ENCODE data around the gene CD2AP. TPM values are rescaled to one million over a fixed set of nuclear protein-coding genes. Genes with fewer than 3 reads are reported as not detected.
A peak's percentile ranks its signal among the peaks of the same experiment; 100 is the strongest.
"Not testable (repeated sequence)": the region's sequence is repeated elsewhere in the genome, so short reads cannot be mapped to it uniquely, and the experiment has no call there.

Gene CD2AP
- total and polyA plus RNA-seq, 4 donors, result 6.8 to 33.4 (median 22.2) TPM

DNA sequence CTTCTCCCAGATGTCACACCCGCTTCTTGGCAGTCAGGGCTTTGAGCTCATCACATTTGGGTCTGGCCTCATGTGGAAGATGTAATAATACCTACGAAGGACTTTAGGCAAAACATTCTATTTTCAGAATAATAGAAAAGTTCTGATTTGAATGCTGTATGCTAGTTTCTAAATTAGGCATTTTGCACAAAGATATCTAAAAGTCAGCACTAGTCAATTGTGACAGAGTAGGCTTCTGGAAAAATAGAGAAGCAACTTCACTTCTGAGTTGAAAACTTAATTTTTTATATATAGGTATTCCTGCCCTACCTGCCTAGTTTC is 38.3 kb upstream of the CD2AP start:
- H3K27me3 ChIP-seq (ENCODE audit: control insufficient read depth in 1 of 2, insufficient read depth in 2 of 2, low read length in 1 of 2), result no peaks in the 10 kb centered on the region
- no peak for ATAC-seq (ENCODE audit: low FRiP score)
- no peak overlapping the region for H3K4me3 ChIP-seq (ENCODE audit: low read length in 2 of 2)
- no peaks in the 10 kb centered on the region for H3K36me3 ChIP-seq (ENCODE audit: control insufficient read depth in 1 of 2, insufficient read depth in 2 of 2, low read length in 1 of 2)
- H3K27ac ChIP-seq (ENCODE audit: low read depth in 1 of 2, low read length in 2 of 2), result no peak overlapping the region
- no peaks in the 10 kb centered on the region for H3K9me3 ChIP-seq (ENCODE audit: control insufficient read depth, low read length)
- 76 to 77% methylated on average over 2 of the region's 2 CpGs for WGBS, 2 donors
- H3K4me1 ChIP-seq (ENCODE audit: control insufficient read depth in 1 of 2, insufficient read depth in 2 of 2, low read length in 2 of 2), result no peaks in the 10 kb centered on the region
- DNase-seq, result no peak
- intact Hi-C loops (cut with DNase I), result no loop called here

DNA sequence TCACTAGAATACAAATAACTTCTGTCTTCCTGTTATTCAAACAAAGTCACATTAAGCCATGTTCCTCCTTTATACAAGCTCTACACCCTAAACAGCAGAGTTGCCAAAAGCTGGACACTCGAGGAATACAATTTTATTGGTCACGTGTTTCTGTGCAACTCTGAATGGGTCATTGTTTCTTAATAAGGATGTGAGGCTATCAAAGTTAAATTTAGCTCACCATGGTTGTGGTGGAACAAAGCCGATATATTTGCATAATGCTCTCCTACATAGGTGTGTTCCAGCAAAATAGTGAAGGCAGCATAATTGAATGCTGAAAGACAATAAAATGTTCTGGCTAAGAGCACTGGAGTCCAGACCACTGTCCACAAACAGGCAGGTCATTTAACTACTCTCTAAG is 36.9 kb upstream of the CD2AP start:
- intact Hi-C loops (cut with DNase I), result no loop called here
- 63 to 68% methylated on average over 3 of the region's 3 CpGs for whole genome bisulfite sequencing, 2 donors
- H3K27me3 ChIP-seq (ENCODE audit: control insufficient read depth in 1 of 2, insufficient read depth in 2 of 2, low read length in 1 of 2), result no peaks in the 10 kb centered on the region
- H3K4me1 ChIP-seq (ENCODE audit: control insufficient read depth in 1 of 2, insufficient read depth in 2 of 2, low read length in 2 of 2), result no peaks in the 10 kb centered on the region
- no peak for DNase-seq
- H3K36me3 ChIP-seq (ENCODE audit: control insufficient read depth in 1 of 2, insufficient read depth in 2 of 2, low read length in 1 of 2), result no peaks in the 10 kb centered on the region
- no peak overlapping the region for H3K27ac ChIP-seq (ENCODE audit: low read depth in 1 of 2, low read length in 2 of 2)
- H3K9me3 ChIP-seq (ENCODE audit: control insufficient read depth, low read length), result no peaks in the 10 kb centered on the region
- ATAC-seq (ENCODE audit: low FRiP score), result peak; percentile 33
- no peak overlapping the region for H3K4me3 ChIP-seq (ENCODE audit: low read length in 2 of 2)

DNA sequence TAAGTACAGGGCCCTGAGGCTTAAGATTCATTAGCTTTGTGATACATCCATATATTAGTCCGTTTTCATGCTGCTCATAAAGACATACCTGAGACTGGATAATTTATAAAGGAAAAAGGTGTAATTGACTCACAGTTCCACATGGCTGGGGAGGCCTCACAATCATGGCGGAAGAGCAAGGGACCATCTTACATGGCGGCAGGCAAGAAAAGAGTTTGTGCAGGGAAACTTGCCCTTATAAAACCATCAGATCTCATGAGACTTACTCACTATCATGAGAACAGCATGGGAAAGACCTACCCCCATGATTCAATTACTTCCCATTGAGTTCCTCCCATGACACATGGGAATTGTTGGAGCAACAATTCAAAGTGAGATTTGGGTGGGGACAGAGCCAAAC is 32.6 kb upstream of the CD2AP start:
- intact Hi-C loops (cut with DNase I); H3K4me3 ChIP-seq (ENCODE audit: low read length in 2 of 2); H3K27ac ChIP-seq (ENCODE audit: low read depth in 1 of 2, low read length in 2 of 2); H3K36me3 ChIP-seq (ENCODE audit: control insufficient read depth in 1 of 2, insufficient read depth in 2 of 2, low read length in 1 of 2); ATAC-seq (ENCODE audit: low FRiP score); DNase-seq; H3K9me3 ChIP-seq (ENCODE audit: control insufficient read depth, low read length); H3K27me3 ChIP-seq (ENCODE audit: control insufficient read depth in 1 of 2, insufficient read depth in 2 of 2, low read length in 1 of 2); H3K4me1 ChIP-seq (ENCODE audit: control insufficient read depth in 1 of 2, insufficient read depth in 2 of 2, low read length in 2 of 2): not testable (repeated sequence)
- 92 to 96% methylated on average over 3 of the region's 3 CpGs for WGBS, 2 donors

DNA sequence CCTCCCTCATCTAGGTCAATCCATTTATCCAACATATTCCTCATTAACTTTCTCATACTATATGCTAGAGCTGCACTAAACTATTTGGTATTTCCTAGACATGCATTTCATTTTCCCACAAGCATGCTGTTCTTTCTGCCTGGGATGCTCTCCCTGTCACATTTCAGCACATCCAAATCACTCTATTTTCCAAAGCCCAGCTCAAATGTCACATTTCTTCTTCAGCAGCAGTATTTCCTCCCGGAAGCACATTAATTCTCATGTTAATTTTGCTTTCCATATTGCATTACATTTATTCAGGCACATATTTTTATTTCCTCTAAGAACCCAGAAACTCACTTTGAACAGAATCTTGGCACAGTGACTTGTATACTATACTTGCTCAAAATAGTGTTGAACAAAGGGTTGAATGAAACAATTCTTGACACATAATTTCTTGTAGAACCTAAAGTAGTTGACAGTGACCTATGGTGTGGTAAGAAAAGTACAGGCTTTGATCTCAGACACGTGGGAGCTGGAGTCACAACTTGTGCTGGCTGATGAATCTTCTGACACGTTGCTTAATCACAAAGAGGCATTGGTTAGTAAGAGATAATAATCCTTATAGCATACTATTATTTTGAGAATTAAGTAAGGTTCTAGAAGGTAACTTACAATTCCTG is 30.8 kb upstream of the CD2AP start:
- intact Hi-C loops (cut with DNase I), result no loop called here
- ATAC-seq (ENCODE audit: low FRiP score) (no peak), DNase-seq (no peak)
- H3K36me3 ChIP-seq (ENCODE audit: control insufficient read depth in 1 of 2, insufficient read depth in 2 of 2, low read length in 1 of 2), result no peaks in the 10 kb centered on the region
- WGBS, 2 donors, result 24 to 38% methylated on average over 3 of the region's 3 CpGs
- no peaks in the 10 kb centered on the region for H3K4me1 ChIP-seq (ENCODE audit: control insufficient read depth in 1 of 2, insufficient read depth in 2 of 2, low read length in 2 of 2)
- no peak overlapping the region for H3K4me3 ChIP-seq (ENCODE audit: low read length in 2 of 2)
- H3K27me3 ChIP-seq (ENCODE audit: control insufficient read depth in 1 of 2, insufficient read depth in 2 of 2, low read length in 1 of 2), result no peaks in the 10 kb centered on the region
- no peak overlapping the region for H3K27ac ChIP-seq (ENCODE audit: low read depth in 1 of 2, low read length in 2 of 2)
- H3K9me3 ChIP-seq (ENCODE audit: control insufficient read depth, low read length), result no peaks in the 10 kb centered on the region

DNA sequence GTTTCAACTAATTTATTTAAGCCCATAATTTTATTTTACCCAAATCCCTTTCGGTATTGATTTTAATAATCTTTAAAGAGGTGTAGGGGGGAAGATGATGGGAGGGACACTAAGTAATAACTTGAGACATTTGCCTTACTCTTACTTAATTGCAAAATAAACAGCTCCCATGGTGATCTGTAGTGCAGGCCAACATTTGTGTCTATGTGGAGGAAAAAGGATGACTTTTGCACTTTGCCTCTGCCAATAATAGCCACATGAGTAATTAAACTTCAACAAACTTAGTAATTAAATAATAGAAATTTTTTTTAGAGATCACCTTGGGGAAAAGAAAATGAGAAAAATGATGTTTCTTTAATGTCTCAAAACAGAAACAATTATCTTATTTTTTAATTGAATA is 29.9 kb upstream of the CD2AP start:
- WGBS, 2 donors, result 91 to 95% methylated on average over 1 of the region's 1 CpG
- Histone ChIP-seq H3K4me1 (ENCODE audit: control insufficient read depth in 1 of 2, insufficient read depth in 2 of 2, low read length in 2 of 2) (no peaks in the 10 kb centered on the region), H3K4me3 (ENCODE audit: low read length in 2 of 2) (no peak overlapping the region), H3K36me3 (ENCODE audit: control insufficient read depth in 1 of 2, insufficient read depth in 2 of 2, low read length in 1 of 2) (no peaks in the 10 kb centered on the region), H3K9me3 (ENCODE audit: control insufficient read depth, low read length) (no peaks in the 10 kb centered on the region), H3K27ac (ENCODE audit: low read depth in 1 of 2, low read length in 2 of 2) (no peak overlapping the region), H3K27me3 (ENCODE audit: control insufficient read depth in 1 of 2, insufficient read depth in 2 of 2, low read length in 1 of 2) (no peaks in the 10 kb centered on the region)
- intact Hi-C loops (cut with DNase I), result no loop called here
- ATAC-seq (ENCODE audit: low FRiP score) (no peak), DNase-seq (no peak)

DNA sequence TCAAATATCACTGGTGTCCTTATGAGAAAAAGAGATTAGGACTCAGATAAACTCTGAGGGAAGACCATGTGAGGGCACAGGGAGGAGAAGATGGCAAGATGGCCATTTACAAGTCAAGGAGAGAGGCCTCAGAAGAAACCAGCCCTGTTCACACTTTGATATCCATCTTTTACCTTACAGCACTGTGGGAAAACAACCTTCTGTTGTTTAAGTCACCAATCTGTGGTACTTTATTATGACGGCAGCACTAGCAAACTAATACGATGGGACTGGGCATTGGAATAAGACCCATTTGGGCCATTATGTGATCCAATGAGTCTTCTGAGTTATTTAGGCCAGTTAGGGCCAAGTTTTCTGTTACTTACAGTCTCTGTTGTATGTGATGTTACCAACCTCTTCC is 26.4 kb upstream of the CD2AP start:
- no peak for DNase-seq
- intact Hi-C loops (cut with DNase I), result no loop called here
- no peak overlapping the region for H3K4me3 ChIP-seq (ENCODE audit: low read length in 2 of 2)

DNA sequence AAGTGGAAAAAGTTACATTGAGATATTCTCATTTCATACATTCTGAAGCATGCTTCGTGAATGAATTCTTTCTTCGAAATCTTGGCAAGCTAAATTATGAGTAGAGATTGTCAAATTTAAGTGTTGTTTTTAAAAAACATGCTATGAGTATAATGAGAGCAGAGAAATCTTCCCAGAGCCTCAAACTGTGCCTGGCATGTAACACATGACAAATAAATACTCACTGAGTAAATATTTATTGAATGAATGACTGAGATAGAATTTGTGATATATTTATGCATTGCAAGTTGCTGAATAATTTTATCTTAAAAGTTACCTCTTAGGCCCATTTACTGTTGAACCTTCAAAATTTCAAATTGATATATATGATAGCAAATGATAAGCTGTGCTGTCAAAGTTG is 24.7 kb upstream of the CD2AP start:
- Histone ChIP-seq H3K36me3 (ENCODE audit: control insufficient read depth in 1 of 2, insufficient read depth in 2 of 2, low read length in 1 of 2) (no peaks in the 10 kb centered on the region), H3K27ac (ENCODE audit: low read depth in 1 of 2, low read length in 2 of 2) (no peak overlapping the region), H3K4me1 (ENCODE audit: control insufficient read depth in 1 of 2, insufficient read depth in 2 of 2, low read length in 2 of 2) (no peaks in the 10 kb centered on the region), H3K4me3 (ENCODE audit: low read length in 2 of 2) (no peak overlapping the region), H3K27me3 (ENCODE audit: control insufficient read depth in 1 of 2, insufficient read depth in 2 of 2, low read length in 1 of 2) (no peaks in the 10 kb centered on the region), H3K9me3 (ENCODE audit: control insufficient read depth, low read length) (no peaks in the 10 kb centered on the region)
- ATAC-seq (ENCODE audit: low FRiP score), result no peak
- no peak for DNase-seq
- 38 to 40% methylated on average over 2 of the region's 2 CpGs for WGBS, 2 donors
- intact Hi-C loops (cut with DNase I), result no loop called here

More for the DNA sequence above, 26.4 kb upstream of the CD2AP start:
- no peaks in the 10 kb centered on the region for H3K9me3 ChIP-seq (ENCODE audit: control insufficient read depth, low read length)
- H3K27ac ChIP-seq (ENCODE audit: low read depth in 1 of 2, low read length in 2 of 2), result no peak overlapping the region
- no peaks in the 10 kb centered on the region for H3K27me3 ChIP-seq (ENCODE audit: control insufficient read depth in 1 of 2, insufficient read depth in 2 of 2, low read length in 1 of 2)
- WGBS, 2 donors, result 96% methylated on average over 2 of the region's 2 CpGs
- H3K36me3 ChIP-seq (ENCODE audit: control insufficient read depth in 1 of 2, insufficient read depth in 2 of 2, low read length in 1 of 2), result no peaks in the 10 kb centered on the region
- H3K4me1 ChIP-seq (ENCODE audit: control insufficient read depth in 1 of 2, insufficient read depth in 2 of 2, low read length in 2 of 2), result no peaks in the 10 kb centered on the region
- ATAC-seq (ENCODE audit: low FRiP score), result no peak

DNA sequence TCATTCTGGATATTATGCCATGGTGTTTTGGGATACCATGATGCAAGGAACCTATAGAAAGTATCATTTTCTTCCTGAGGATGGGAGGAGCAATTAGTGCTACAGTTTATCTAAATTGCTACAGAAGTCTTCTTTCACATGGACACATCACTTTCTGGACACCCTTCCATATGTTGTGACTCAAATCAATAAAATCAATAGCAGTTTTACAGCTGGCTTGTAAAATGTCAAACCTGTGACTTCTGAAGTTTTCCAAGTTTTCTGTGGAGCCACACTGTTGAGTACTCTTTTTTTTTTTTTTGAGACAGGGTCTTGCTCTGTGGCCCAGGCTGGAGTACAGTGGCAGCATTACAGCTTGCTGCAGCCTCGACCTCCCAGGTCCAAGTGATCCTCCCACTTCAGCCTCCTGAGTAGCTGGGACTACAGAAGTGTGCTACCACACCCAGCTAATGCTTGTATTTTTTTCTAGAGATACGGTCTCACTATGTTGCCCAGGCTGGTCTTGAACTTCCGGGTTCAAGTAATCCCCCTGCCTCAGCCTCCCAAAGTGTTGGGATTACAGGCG is 24.1 kb upstream of the CD2AP start:
- DNase-seq (no peak), ATAC-seq (ENCODE audit: low FRiP score) (no peak)
- intact Hi-C loops (cut with DNase I), result no loop called here
- no peaks in the 10 kb centered on the region for H3K9me3 ChIP-seq (ENCODE audit: control insufficient read depth, low read length)
- 86 to 95% methylated on average over 4 of the region's 4 CpGs for WGBS, 2 donors
- H3K4me1 ChIP-seq (ENCODE audit: control insufficient read depth in 1 of 2, insufficient read depth in 2 of 2, low read length in 2 of 2), result no peaks in the 10 kb centered on the region
- no peak overlapping the region for H3K27ac ChIP-seq (ENCODE audit: low read depth in 1 of 2, low read length in 2 of 2)
- H3K36me3 ChIP-seq (ENCODE audit: control insufficient read depth in 1 of 2, insufficient read depth in 2 of 2, low read length in 1 of 2), result no peaks in the 10 kb centered on the region
- no peak overlapping the region for H3K4me3 ChIP-seq (ENCODE audit: low read length in 2 of 2)
- no peaks in the 10 kb centered on the region for H3K27me3 ChIP-seq (ENCODE audit: control insufficient read depth in 1 of 2, insufficient read depth in 2 of 2, low read length in 1 of 2)

DNA sequence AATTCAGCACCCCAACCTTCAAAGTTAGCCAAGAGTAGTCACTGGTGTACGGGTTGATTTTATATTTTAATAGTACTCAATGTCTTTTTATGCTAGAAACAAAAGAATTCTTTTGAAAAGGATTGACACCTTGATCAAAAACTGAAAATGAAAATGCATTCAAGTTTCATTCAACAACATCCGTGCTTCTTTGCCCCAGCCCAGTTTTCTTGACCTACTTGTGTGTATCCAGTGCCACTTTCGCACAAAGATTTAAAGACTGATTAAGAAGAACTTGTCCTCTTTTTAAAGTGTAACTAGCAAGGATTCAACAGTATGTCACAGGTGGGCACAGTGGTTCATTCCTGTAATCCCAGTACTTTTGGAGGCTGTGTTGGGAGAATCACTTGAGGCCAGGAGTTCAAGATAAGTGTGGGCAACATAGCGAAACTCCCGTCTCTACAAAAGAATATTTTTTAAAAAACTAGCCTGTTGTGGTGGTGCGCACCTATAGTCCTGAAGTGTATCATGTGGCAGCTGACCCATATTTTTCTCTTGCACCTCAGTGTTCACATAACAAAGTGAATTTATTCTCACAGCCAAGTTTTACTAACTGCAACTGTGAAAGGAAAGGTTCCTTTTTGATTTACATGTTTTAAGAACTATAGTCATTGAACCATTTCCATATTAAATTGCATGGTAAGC is 22.7 kb upstream of the CD2AP start:
- ATAC-seq (ENCODE audit: low FRiP score) (no peak), DNase-seq (no peak)
- no peaks in the 10 kb centered on the region for H3K27me3 ChIP-seq (ENCODE audit: control insufficient read depth in 1 of 2, insufficient read depth in 2 of 2, low read length in 1 of 2)
- no peaks in the 10 kb centered on the region for H3K9me3 ChIP-seq (ENCODE audit: control insufficient read depth, low read length)
- H3K4me3 ChIP-seq (ENCODE audit: low read length in 2 of 2), result no peak overlapping the region
- intact Hi-C loops (cut with DNase I), result no loop called here
- H3K27ac ChIP-seq (ENCODE audit: low read depth in 1 of 2, low read length in 2 of 2), result no peak overlapping the region
- WGBS, 2 donors, result 91 to 92% methylated on average over 6 of the region's 6 CpGs
- no peaks in the 10 kb centered on the region for H3K4me1 ChIP-seq (ENCODE audit: control insufficient read depth in 1 of 2, insufficient read depth in 2 of 2, low read length in 2 of 2)
- H3K36me3 ChIP-seq (ENCODE audit: control insufficient read depth in 1 of 2, insufficient read depth in 2 of 2, low read length in 1 of 2), result no peaks in the 10 kb centered on the region

Measured in aorta (tissue), 5 donors.